ENCODE measurements around the gene LCE3B.
"Not testable (repeated sequence)": the region's sequence is repeated elsewhere in the genome, so short reads cannot be mapped to it uniquely, and the experiment has no call there.

The LCE3B gene

GRCh38 chr1:152613511-152613910 is at the start of gene LCE3B:
Gene LCE3B (plus strand): TSS chr1:152613811. CDS start chr1:152613811, 0 bp downstream.
- intact Hi-C loops (cut with DNase I), result no loop called here
- DNase-seq, result no peak

GRCh38 chr1:152565115-152565514 is 48.5 kb upstream of the LCE3B start:
- no peak for DNase-seq
- intact Hi-C loops (cut with DNase I), result no loop called here

- intact Hi-C loops (cut with DNase I), result no loop called here
- DNase-seq, result no peak
These were observed 47.9 kb upstream of the LCE3B start for GRCh38 chr1:152565535-152566215.

- no peak for DNase-seq
- intact Hi-C loops (cut with DNase I), result no loop called here
These were observed 46.9 kb upstream of the LCE3B start, which contains the start of gene LCE3E for GRCh38 chr1:152566681-152567080. Gene LCE3E (minus strand): TSS chr1:152566780. CDS start chr1:152566208, 572 bp downstream.

GRCh38 chr1:152577168-152577567 is 36.4 kb upstream of the LCE3B start:
- no peak for DNase-seq
- intact Hi-C loops (cut with DNase I), result no loop called here

- intact Hi-C loops (cut with DNase I); DNase-seq: not testable (repeated sequence)
These were observed 34.1 kb upstream of the LCE3B start for GRCh38 chr1:152579526-152579925.

GRCh38 chr1:152580433-152580832 is 33.2 kb upstream of the LCE3B start, which contains the start of gene LCE3D:
Gene LCE3D (minus strand): TSS chr1:152580516. CDS start chr1:152579936, 580 bp downstream.
- intact Hi-C loops (cut with DNase I), result no loop called here
- no peak for DNase-seq

GRCh38 chr1:152582647-152583046 is 31.0 kb upstream of the LCE3B start:
- intact Hi-C loops (cut with DNase I), result no loop called here
- no peak for DNase-seq

GRCh38 chr1:152585586-152585985 is 28.0 kb upstream of the LCE3B start:
- intact Hi-C loops (cut with DNase I), result no loop called here
- DNase-seq, result no peak

GRCh38 chr1:152596986-152597385 is 16.6 kb upstream of the LCE3B start:
- DNase-seq, result no peak
- intact Hi-C loops (cut with DNase I), result no loop called here

GRCh38 chr1:152599934-152600333 is 13.7 kb upstream of the LCE3B start, which contains the start of gene LCE3C:
Gene LCE3C (plus strand): TSS chr1:152600234. CDS start chr1:152600732, 498 bp downstream.
- intact Hi-C loops (cut with DNase I), result no loop called here
- no peak for DNase-seq

- intact Hi-C loops (cut with DNase I), result no loop called here
- no peak for DNase-seq
These were observed 8.4 kb downstream of the LCE3B start for GRCh38 chr1:152621993-152622392.

GRCh38 chr1:152622803-152623202 is 9.2 kb downstream of the LCE3B start, which contains the start of gene LCE3A:
Gene LCE3A (minus strand): TSS chr1:152623103. CDS start chr1:152623103, 0 bp downstream.
- intact Hi-C loops (cut with DNase I), result no loop called here

GRCh38 chr1:152623203-152623844 is 9.7 kb downstream of the LCE3B start:
- DNase-seq, result no peak
- intact Hi-C loops (cut with DNase I), result no loop called here

More at GRCh38 chr1:152622803-152623202, 9.2 kb downstream of the LCE3B start, which contains the start of gene LCE3A:
- DNase-seq, result no peak

- DNase-seq, result no peak
- intact Hi-C loops (cut with DNase I), result no loop called here
These were observed 13.1 kb downstream of the LCE3B start for GRCh38 chr1:152626744-152627143.

- no peak for DNase-seq
- intact Hi-C loops (cut with DNase I), result no loop called here
These were observed 17.0 kb downstream of the LCE3B start for GRCh38 chr1:152630596-152630995.

GRCh38 chr1:152640351-152640750 is 26.7 kb downstream of the LCE3B start:
- no peak for DNase-seq
- intact Hi-C loops (cut with DNase I), result no loop called here

GRCh38 chr1:152643945-152644344 is 30.3 kb downstream of the LCE3B start:
- DNase-seq, result no peak
- intact Hi-C loops (cut with DNase I), result no loop called here

- intact Hi-C loops (cut with DNase I), result no loop called here
- DNase-seq, result no peak
These were observed 31.5 kb downstream of the LCE3B start for GRCh38 chr1:152645146-152645545.

- intact Hi-C loops (cut with DNase I), result no loop called here
- DNase-seq, result no peak
These were observed 33.0 kb downstream of the LCE3B start for GRCh38 chr1:152646656-152647055.
